Neural cell (in vitro differentiated cells): ENCODE measurements around the gene SEC23A. TPM values are rescaled to one million over a fixed set of nuclear protein-coding genes. Genes with fewer than 3 reads are reported as not detected.

Source experiments
- H2AFZ ChIP-seq: fragments of 200-600, 300-800 bp; sonication (generic), shearing (Covaris generic); 2 replicates; pipeline ENCODE4 v1.6.0; 2014; ENCODE audit warnings: low read depth, mild to moderate bottlenecking, antibody characterized with exemption, low read length, moderate library complexity
- H3F3A ChIP-seq: fragments of 200-600 bp; shearing (Covaris generic); 2 replicates; pipeline ENCODE4 v1.6.1; 2016; ENCODE audit warnings: mild to moderate bottlenecking, moderate library complexity, mixed read lengths, antibody characterized with exemption, low read length; ENCODE audit not compliant: insufficient read depth, poor library complexity, severe bottlenecking
- H3K27ac ChIP-seq: fragments of 200-600, 300-800 bp; sonication (generic), shearing (Covaris generic); 2 replicates; pipeline ENCODE4 v1.5.1; 2014; ENCODE audit warnings: mild to moderate bottlenecking, low read length, moderate library complexity
- H3K27me3 ChIP-seq: fragments of 300-800, 200-600 bp; sonication (generic), shearing (Covaris generic); 2 replicates; pipeline ENCODE4 v1.6.0; 2014; ENCODE audit warnings: mild to moderate bottlenecking, low read depth, low read length, moderate library complexity; ENCODE audit not compliant: insufficient read depth
- H3K36me3 ChIP-seq: fragments of 300-800, 200-600 bp; sonication (generic), shearing (Covaris generic); 2 replicates; pipeline ENCODE4 v1.5.1; 2014; ENCODE audit warnings: mild to moderate bottlenecking, antibody characterized with exemption, low read length, moderate library complexity; ENCODE audit not compliant: insufficient read depth
- H3K4me2 ChIP-seq: fragments of 300-800, 200-600 bp; sonication (generic), shearing (Covaris generic); 2 replicates; pipeline ENCODE4 v1.6.0; 2014; ENCODE audit warnings: mild to moderate bottlenecking, low read length
- H3K4me3 ChIP-seq: fragments of 300-800, 200-600 bp; sonication (generic), shearing (Covaris generic); 2 replicates; pipeline ENCODE4 v1.5.1; 2014; ENCODE audit warnings: mild to moderate bottlenecking, low read length, moderate library complexity
- H3K79me2 ChIP-seq: fragments of 200-600 bp; shearing (Covaris generic); replicated peaks from 2 replicates; pipeline ENCODE4 v1.6.0; 2014; ENCODE audit warnings: mild to moderate bottlenecking, low read length, moderate library complexity; ENCODE audit not compliant: insufficient read depth
- H3K9ac ChIP-seq: fragments of 300-800, 200-600 bp; sonication (generic), shearing (Covaris generic); 2 replicates; pipeline ENCODE4 v1.6.1; 2016; ENCODE audit warnings: mild to moderate bottlenecking, low read length, mixed read lengths
- H3K9me2 ChIP-seq: fragments of 200-600 bp; shearing (Covaris generic); 2 replicates; pipeline ENCODE4 v1.6.1; 2016; ENCODE audit warnings: mild to moderate bottlenecking, low read length, mixed read lengths; ENCODE audit not compliant: insufficient read depth
- H3K9me3 ChIP-seq: fragments of 200-600, 300-800 bp; sonication (generic), shearing (Covaris generic); 2 replicates; pipeline ENCODE4 v1.6.1; 2016; ENCODE audit warnings: mild to moderate bottlenecking, mixed run types, low read length, moderate library complexity, mixed read lengths
- H4K20me1 ChIP-seq: fragments of 200-600 bp; shearing (Covaris generic); 2 replicates; pipeline ENCODE4 v1.6.1; 2016; ENCODE audit warnings: mild to moderate bottlenecking, mixed run types; ENCODE audit not compliant: insufficient read depth
- EP300 ChIP-seq: fragments of 450-650 bp; conservative IDR thresholded peaks from 2 replicates; pipeline ENCODE4 v1.6.1; 2014; ENCODE audit warnings: antibody characterized with exemption, mild to moderate bottlenecking, moderate library complexity; ENCODE audit not compliant: poor library complexity, severe bottlenecking
- EZH2 ChIP-seq: fragments of 200-600, 300-800 bp; shearing (Covaris generic), sonication (generic); IDR thresholded peaks from 2 replicates; pipeline ENCODE4 v1.6.1; 2014; ENCODE audit warnings: antibody characterized with exemption, low read length, borderline replicate concordance, mild to moderate bottlenecking; ENCODE audit not compliant: insufficient read depth, poor library complexity, severe bottlenecking
- MXI1 ChIP-seq: fragments of 450-650 bp; conservative IDR thresholded peaks from 2 replicates; pipeline ENCODE4 v1.6.1; 2014; ENCODE audit warnings: antibody characterized with exemption, mild to moderate bottlenecking; ENCODE audit not compliant: poor library complexity, severe bottlenecking
- POLR2AphosphoS5 ChIP-seq: IDR thresholded peaks from 2 replicates; pipeline ENCODE4 v1.6.1; 2012
- RAD21 ChIP-seq: fragments of 450-650 bp; conservative IDR thresholded peaks from 2 replicates; pipeline ENCODE4 v1.6.1; 2014; ENCODE audit warnings: antibody characterized with exemption, mild to moderate bottlenecking, moderate library complexity
- REST ChIP-seq: IDR thresholded peaks from 2 replicates; pipeline ENCODE4 v1.6.1; 2012; ENCODE audit warnings: borderline replicate concordance
- SMC3 ChIP-seq: fragments of 450-650 bp; conservative IDR thresholded peaks from 2 replicates; pipeline ENCODE4 v1.6.1; 2014; ENCODE audit warnings: antibody characterized with exemption, mild to moderate bottlenecking, moderate library complexity; ENCODE audit not compliant: poor library complexity
- TAF1 ChIP-seq: IDR thresholded peaks from 2 replicates; pipeline ENCODE4 v1.6.1; 2012; ENCODE audit warnings: low read depth
- polyA plus RNA-seq: library from polyadenylated mRNA; depleted of rRNA; stranded (reverse); fragments of >200 nt; gene quantifications from 2 replicates; pipeline ENCODE4 v1.2.3, GENCODE V29; 2014
- TF ChIP-seq, protein P1 (sequence below): fragments of 450-650 bp; IDR thresholded peaks from 2 replicates; pipeline ENCODE4 v1.5.1; 2014; ENCODE audit warnings: antibody characterized with exemption, mild to moderate bottlenecking, moderate library complexity; ENCODE audit not compliant: poor library complexity, severe bottlenecking

The SEC23A gene
- polyA plus RNA-seq, 1 donor from 2014 or later: 107 TPM

DNA sequence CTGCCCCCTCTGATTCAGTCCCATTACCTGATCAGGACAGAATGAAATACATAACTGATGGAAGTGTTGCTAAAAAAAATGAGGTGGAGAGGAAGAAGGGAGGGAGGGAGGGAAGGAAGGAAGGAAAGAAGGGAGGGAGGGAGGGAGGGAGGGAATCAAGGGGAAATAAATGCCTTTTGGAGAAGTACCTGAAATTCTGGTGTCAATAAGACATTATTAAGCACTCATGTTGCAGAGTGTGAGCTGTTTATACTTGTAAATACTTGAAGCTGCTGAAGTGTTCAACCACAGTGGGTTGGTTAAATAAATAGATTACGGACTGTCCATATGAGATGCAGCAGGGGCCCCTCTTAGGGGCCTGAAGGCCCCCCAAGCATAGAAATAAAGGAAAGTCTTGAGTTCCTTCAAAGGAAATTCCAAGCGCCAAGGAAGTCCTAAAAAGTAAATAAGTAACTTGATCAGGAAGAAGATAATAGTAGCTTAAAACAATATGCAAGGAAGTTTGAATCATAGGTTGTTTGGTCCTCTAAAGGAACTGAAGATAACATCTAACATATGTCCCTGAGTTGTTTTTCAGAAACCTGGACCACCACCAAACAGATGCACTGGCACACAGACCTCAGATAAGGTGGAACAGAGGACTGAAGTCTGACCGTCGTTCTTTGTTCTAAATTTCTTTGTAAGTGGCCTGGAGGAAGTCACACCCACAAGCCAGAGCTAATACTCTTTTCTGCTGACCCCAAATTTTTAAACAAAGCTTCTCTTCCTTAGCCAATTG, 110.8 kb downstream of the SEC23A start:
- H3K4me2 ChIP-seq: no peak overlapping the region
- H3K27me3 ChIP-seq: no peaks in the 10 kb centered on the region
- no peaks in the 10 kb centered on the region for H3K36me3 ChIP-seq
- H2AFZ ChIP-seq: no peak overlapping the region
- H3K27ac ChIP-seq: no peak overlapping the region
- no peak overlapping the region for H3K9ac ChIP-seq
- no peaks in the 10 kb centered on the region for H4K20me1 ChIP-seq
- no peaks in the 10 kb centered on the region for H3K79me2 ChIP-seq
- no peak overlapping the region for H3K4me3 ChIP-seq
- no peaks in the 10 kb centered on the region for H3K9me3 ChIP-seq
- H3F3A ChIP-seq: no peaks in the 10 kb centered on the region
- H3K9me2 ChIP-seq: no peaks in the 10 kb centered on the region
- TF ChIP-seq REST: no peak
- no peak for TF ChIP-seq EP300
- TF ChIP-seq EZH2: no peak

DNA sequence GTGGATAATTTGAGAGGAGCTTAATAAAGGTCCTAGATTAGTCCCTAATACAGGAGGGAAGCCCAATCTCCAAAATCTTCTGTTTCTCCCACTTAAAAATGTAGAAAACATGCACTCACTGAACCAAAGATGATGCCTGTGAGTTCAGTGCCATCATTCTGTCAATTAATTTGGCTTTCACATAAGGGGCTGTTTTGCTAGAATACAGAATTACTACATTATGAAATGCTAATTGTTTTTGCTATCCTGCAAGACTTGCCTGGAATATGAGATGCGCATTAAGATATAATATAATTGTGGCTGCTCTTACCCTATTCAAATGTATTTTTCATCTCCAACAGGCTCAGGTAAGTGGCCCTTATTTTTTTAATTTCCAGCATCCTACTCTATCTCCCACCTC, 111.7 kb downstream of the SEC23A start:
- Histone ChIP-seq H3K36me3 (no peaks in the 10 kb centered on the region), H3K9me2 (no peaks in the 10 kb centered on the region), H2AFZ (no peak overlapping the region)

More for the DNA sequence above, 111.7 kb downstream of the SEC23A start:
- H3K27me3 ChIP-seq: no peaks in the 10 kb centered on the region
- no peak overlapping the region for H3K4me3 ChIP-seq
- no peak overlapping the region for H3K9ac ChIP-seq
- H3K79me2 ChIP-seq: no peaks in the 10 kb centered on the region
- H3K27ac ChIP-seq: no peak overlapping the region
- H3K4me2 ChIP-seq: no peak overlapping the region
- no peaks in the 10 kb centered on the region for H4K20me1 ChIP-seq
- no peaks in the 10 kb centered on the region for H3F3A ChIP-seq
- TF ChIP-seq, protein P1, sequence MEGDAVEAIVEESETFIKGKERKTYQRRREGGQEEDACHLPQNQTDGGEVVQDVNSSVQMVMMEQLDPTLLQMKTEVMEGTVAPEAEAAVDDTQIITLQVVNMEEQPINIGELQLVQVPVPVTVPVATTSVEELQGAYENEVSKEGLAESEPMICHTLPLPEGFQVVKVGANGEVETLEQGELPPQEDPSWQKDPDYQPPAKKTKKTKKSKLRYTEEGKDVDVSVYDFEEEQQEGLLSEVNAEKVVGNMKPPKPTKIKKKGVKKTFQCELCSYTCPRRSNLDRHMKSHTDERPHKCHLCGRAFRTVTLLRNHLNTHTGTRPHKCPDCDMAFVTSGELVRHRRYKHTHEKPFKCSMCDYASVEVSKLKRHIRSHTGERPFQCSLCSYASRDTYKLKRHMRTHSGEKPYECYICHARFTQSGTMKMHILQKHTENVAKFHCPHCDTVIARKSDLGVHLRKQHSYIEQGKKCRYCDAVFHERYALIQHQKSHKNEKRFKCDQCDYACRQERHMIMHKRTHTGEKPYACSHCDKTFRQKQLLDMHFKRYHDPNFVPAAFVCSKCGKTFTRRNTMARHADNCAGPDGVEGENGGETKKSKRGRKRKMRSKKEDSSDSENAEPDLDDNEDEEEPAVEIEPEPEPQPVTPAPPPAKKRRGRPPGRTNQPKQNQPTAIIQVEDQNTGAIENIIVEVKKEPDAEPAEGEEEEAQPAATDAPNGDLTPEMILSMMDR: no peak
- TF ChIP-seq MXI1 (no peak), RAD21 (no peak), EZH2 (no peak), EP300 (no peak), REST (no peak), POLR2AphosphoS5 (no peak), TAF1 (no peak), SMC3 (no peak)
- H3K9me3 ChIP-seq: no peaks in the 10 kb centered on the region
